Stimulated activated CD4-positive, alpha-beta T cell treated with anti-CD3 and anti-CD28 coated beads, Interleukin-12 subunit alpha, Interleukin-12 subunit beta, amount 100 ng/mL, for 4 hours (primary cell): ENCODE data around the gene CCDC185.

ENCODE experiments used
- DNase-seq: peaks from one replicate; pipeline ENCODE4 v3.0.0-alpha.2; 2020

CCDC185 gene

DNA sequence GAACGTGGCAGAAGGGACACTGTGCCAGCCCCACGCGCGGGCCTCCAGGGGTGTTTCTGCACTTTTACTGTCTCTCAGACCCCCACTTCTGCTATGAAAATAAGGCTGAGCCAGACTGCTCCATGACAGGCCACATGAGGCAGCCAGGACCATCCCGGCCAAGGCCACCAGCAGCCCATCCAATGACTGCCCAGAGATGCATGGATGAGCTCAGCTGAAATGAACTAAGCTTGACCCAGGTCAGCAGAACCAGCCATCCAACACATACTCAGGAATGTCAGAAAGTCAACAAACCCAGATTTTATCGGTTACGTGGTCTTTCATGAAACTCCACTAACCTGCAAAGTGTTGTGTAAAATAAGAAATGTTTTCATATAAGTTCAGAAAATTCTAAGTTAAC lies 51.2 kb downstream of the CCDC185 start:
- no peak for DNase-seq
